Suprapubic skin (tissue), 3 donors: Measurements from ENCODE around the gene ITPR2.

ENCODE experiments used
- CTCF ChIP-seq, 2 donors: fragments of 200-600 bp in 1 of 2; fragments of 450-650 bp in 1 of 2; sonication (generic) in 1 of 2; IDR thresholded peaks; one replicate each; pipeline ENCODE4 v1.5.1; 2016 to 2019; ENCODE audit warnings: antibody characterized with exemption in 2 of 2, mild to moderate bottlenecking in 1 of 2, moderate library complexity in 1 of 2
- POLR2AphosphoS5 ChIP-seq, 3 donors: sonication (generic); formaldehyde crosslinking; IDR thresholded peaks; one replicate each; pipeline ENCODE4 v1.6.1; 2017; ENCODE audit warnings: antibody characterized with exemption in 3 of 3

GRCh38 chr12:26861690-26862089, 28.7 kb upstream of the ITPR2 start:
- TF ChIP-seq POLR2AphosphoS5 (IDR thresholded peaks at IDR 0.05) (no peak), CTCF (IDR thresholded peaks at IDR 0.05) (no peak)
